BLaER1 treated with 17β-estradiol and CSF1 and Interleukin-3, amounts not matched to agents 10 nM and 100 nM (cell line): Measurements from ENCODE around the gene CABCOCO1.
A peak's percentile ranks its signal among the peaks of the same experiment; 100 is the strongest.

Experiments used
- H3K27ac ChIP-seq, 11 experiments: shearing (Covaris generic); formaldehyde crosslinking; 2 replicates each; pipeline ENCODE4 v1.8.1; 2022
- H3K27me3 ChIP-seq, 11 experiments: shearing (Covaris generic); formaldehyde crosslinking; 2 replicates each; pipeline ENCODE4 v1.8.1; 2022
- H3K36me3 ChIP-seq, 11 experiments: shearing (Covaris generic); formaldehyde crosslinking; 2 replicates each; pipeline ENCODE4 v1.8.1; 2022
- H3K4me1 ChIP-seq, 10 experiments: shearing (Covaris generic); formaldehyde crosslinking; 2 replicates each; pipeline ENCODE4 v1.8.1; 2022
- H3K4me2 ChIP-seq, 11 experiments: shearing (Covaris generic); formaldehyde crosslinking; 2 replicates each; pipeline ENCODE4 v1.8.1; 2022
- H3K4me3 ChIP-seq, 10 experiments: shearing (Covaris generic); formaldehyde crosslinking; 2 replicates each; pipeline ENCODE4 v1.8.1; 2022
- H3K9ac ChIP-seq, 11 experiments: shearing (Covaris generic); formaldehyde crosslinking; 2 replicates each; pipeline ENCODE4 v1.8.1; 2022
- H3K9me3 ChIP-seq, 11 experiments: shearing (Covaris generic); formaldehyde crosslinking; replicated peaks in 1 of 11; 2 replicates each; pipeline ENCODE4 v1.8.1; 2022
- H4K20me1 ChIP-seq, 11 experiments: shearing (Covaris generic); formaldehyde crosslinking; 2 replicates each; pipeline ENCODE4 v1.8.1; 2022
- Cebpa-rat ChIP-seq, 11 experiments: shearing (Covaris generic); IDR thresholded peaks; 2 replicates each; pipeline ENCODE4 v1.8.1; 2022

The CABCOCO1 gene

GRCh38 chr10:61749291-61749690 is 86.6 kb downstream of the CABCOCO1 start:
- H3K4me3 ChIP-seq, result no peak overlapping the region
- no peak overlapping the region for H3K27ac ChIP-seq
- H3K9me3 ChIP-seq, result peaks cover 0 to 5% (median 0%) of the 10 kb centered on the region in 11 experiments; a peak in 2 of 22 replicates
- peaks cover 19 to 22% (median 20%) of the 10 kb centered on the region in 10 experiments for H3K4me1 ChIP-seq
- H3K36me3 ChIP-seq, result no peaks in the 10 kb centered on the region
- no peaks in the 10 kb centered on the region for H4K20me1 ChIP-seq
- H3K4me2 ChIP-seq, result no peak overlapping the region
- TF ChIP-seq Cebpa-rat (IDR thresholded peaks at IDR 0.05), result no peak
- H3K27me3 ChIP-seq, result no peaks in the 10 kb centered on the region
- H3K9ac ChIP-seq, result no peak overlapping the region

GRCh38 chr10:61750943-61751471 is 88.3 kb downstream of the CABCOCO1 start:
- Histone ChIP-seq H3K36me3 (no peaks in the 10 kb centered on the region), H3K9me3 (no peaks in the 10 kb centered on the region), H4K20me1 (no peaks in the 10 kb centered on the region), H3K4me2 (peak overlapping the region; percentile 49 to 77 (median 56); a peak in 18 of 22 replicates), H3K27me3 (no peaks in the 10 kb centered on the region), H3K4me3 (no peak overlapping the region), H3K9ac (no peak overlapping the region), H3K27ac (no peak overlapping the region), H3K4me1 (peaks cover 19 to 22% (median 20%) of the 10 kb centered on the region in 10 experiments)
- no peak for TF ChIP-seq Cebpa-rat (IDR thresholded peaks at IDR 0.05)

- no peak overlapping the region for H3K9ac ChIP-seq
These were observed 88.9 kb downstream of the CABCOCO1 start for GRCh38 chr10:61751599-61751998.

GRCh38 chr10:61752111-61753011 is 89.6 kb downstream of the CABCOCO1 start:
- Histone ChIP-seq H3K9me3 (no peaks in the 10 kb centered on the region), H3K36me3 (no peaks in the 10 kb centered on the region), H3K4me3 (no peak overlapping the region), H3K27me3 (no peaks in the 10 kb centered on the region), H4K20me1 (no peaks in the 10 kb centered on the region), H3K9ac (peak overlapping the region in 3 of 11 experiments; percentile 20 to 40 (median 25); a peak in 2 of 22 replicates), H3K4me1 (peaks cover 19 to 22% (median 20%) of the 10 kb centered on the region in 10 experiments), H3K27ac (peak overlapping the region in 8 of 11 experiments; percentile 8 to 68 (median 42); a peak in 12 of 22 replicates), H3K4me2 (peak overlapping the region; percentile 49 to 77 (median 56); a peak in 21 of 22 replicates)
- TF ChIP-seq Cebpa-rat (IDR thresholded peaks at IDR 0.05), result no peak

More at GRCh38 chr10:61751599-61751998, 88.9 kb downstream of the CABCOCO1 start:
- no peak for TF ChIP-seq Cebpa-rat (IDR thresholded peaks at IDR 0.05)
- Histone ChIP-seq H4K20me1 (no peaks in the 10 kb centered on the region), H3K4me2 (peak overlapping the region; percentile 49 to 77 (median 56); a peak in 20 of 22 replicates), H3K27me3 (no peaks in the 10 kb centered on the region), H3K9me3 (no peaks in the 10 kb centered on the region), H3K27ac (peak overlapping the region in 3 of 11 experiments; percentile 53 to 68 (median 62); a peak in 6 of 22 replicates), H3K4me3 (no peak overlapping the region), H3K4me1 (peaks cover 19 to 22% (median 20%) of the 10 kb centered on the region in 10 experiments), H3K36me3 (no peaks in the 10 kb centered on the region)

GRCh38 chr10:61753453-61753852 is 90.7 kb downstream of the CABCOCO1 start:
- TF ChIP-seq Cebpa-rat (IDR thresholded peaks at IDR 0.05), result no peak
- Histone ChIP-seq H3K27ac (no peak overlapping the region), H3K4me2 (peak overlapping the region in 1 of 11 experiments; percentile 77; a peak in 1 of 22 replicates)

GRCh38 chr10:61754587-61755550 is 92.1 kb downstream of the CABCOCO1 start:
- Histone ChIP-seq H3K27me3 (no peaks in the 10 kb centered on the region), H3K9ac (no peak overlapping the region), H3K4me1 (peaks cover 19 to 22% (median 20%) of the 10 kb centered on the region in 10 experiments), H3K4me3 (no peak overlapping the region), H3K4me2 (no peak overlapping the region), H3K27ac (no peak overlapping the region), H3K9me3 (peaks cover 0 to 3% (median 0%) of the 10 kb centered on the region in 11 experiments; a peak in 1 of 22 replicates), H3K36me3 (no peaks in the 10 kb centered on the region), H4K20me1 (no peaks in the 10 kb centered on the region)
- no peak for TF ChIP-seq Cebpa-rat (IDR thresholded peaks at IDR 0.05)

More at GRCh38 chr10:61753453-61753852, 90.7 kb downstream of the CABCOCO1 start:
- H3K36me3 ChIP-seq, result no peaks in the 10 kb centered on the region
- no peak overlapping the region for H3K9ac ChIP-seq
- no peaks in the 10 kb centered on the region for H4K20me1 ChIP-seq
- no peak overlapping the region for H3K4me3 ChIP-seq
- H3K27me3 ChIP-seq, result no peaks in the 10 kb centered on the region
- H3K9me3 ChIP-seq, result no peaks in the 10 kb centered on the region
- peaks cover 19 to 22% (median 20%) of the 10 kb centered on the region in 10 experiments for H3K4me1 ChIP-seq

- no peak for TF ChIP-seq Cebpa-rat (IDR thresholded peaks at IDR 0.05)
- no peak overlapping the region for H3K9ac ChIP-seq
- H3K36me3 ChIP-seq, result no peaks in the 10 kb centered on the region
- no peak overlapping the region for H3K4me3 ChIP-seq
- H4K20me1 ChIP-seq, result no peaks in the 10 kb centered on the region
- no peaks in the 10 kb centered on the region for H3K27me3 ChIP-seq
- H3K4me1 ChIP-seq, result peaks cover 8 to 10% (median 10%) of the 10 kb centered on the region in 10 experiments
- H3K9me3 ChIP-seq, result peaks cover 0 to 6% (median 0%) of the 10 kb centered on the region in 11 experiments; a peak in 2 of 22 replicates
- no peak overlapping the region for H3K4me2 ChIP-seq
- no peak overlapping the region for H3K27ac ChIP-seq
These were observed 94.3 kb downstream of the CABCOCO1 start for GRCh38 chr10:61757001-61757400.

GRCh38 chr10:61757525-61758397 is 95.0 kb downstream of the CABCOCO1 start:
- no peak overlapping the region for H3K4me2 ChIP-seq

More at GRCh38 chr10:61757525-61758397, 95.0 kb downstream of the CABCOCO1 start:
- no peaks in the 10 kb centered on the region for H3K27me3 ChIP-seq
- H3K27ac ChIP-seq, result no peak overlapping the region
- peaks cover under 1 to 3% (median 2%) of the 10 kb centered on the region in 10 experiments; a peak in 17 of 20 replicates for H3K4me1 ChIP-seq
- no peaks in the 10 kb centered on the region for H3K36me3 ChIP-seq
- H3K9ac ChIP-seq, result no peak overlapping the region
- H4K20me1 ChIP-seq, result no peaks in the 10 kb centered on the region
- H3K9me3 ChIP-seq, result peaks cover 0 to 6% (median 0%) of the 10 kb centered on the region in 11 experiments; a peak in 2 of 22 replicates
- no peak overlapping the region for H3K4me3 ChIP-seq
- TF ChIP-seq Cebpa-rat (IDR thresholded peaks at IDR 0.05), result no peak
